Caco-2 (cell line): ENCODE results near the gene STK40. TPM values are rescaled to one million over a fixed set of nuclear protein-coding genes. Genes with fewer than 3 reads are reported as not detected.

Experiments
- BruUV-seq: library from RNA; stranded (reverse); fragments of 400-500 nt; replicated peaks from 2 replicates; lab custom pipeline; 2021; lab: Mats Ljungman, UMichigan
- CTCF ChIA-PET: fragments of 300-600 bp; sonication (Branson Sonifier 250); formaldehyde crosslinking; loops from one replicate; lab custom pipeline; 2022; ENCODE audit warnings: antibody characterized with exemption; lab: Charles Lee
- POLR2A ChIA-PET: fragments of 300-600 bp; sonication (Branson Sonifier 250); formaldehyde crosslinking; loops from one replicate; lab custom pipeline; 2022; ENCODE audit warnings: antibody characterized with exemption; lab: Charles Lee
- DNase-seq, 2 experiments: peaks; one replicate each; pipeline versions ENCODE4 v3.0.0 to v3.0.0-alpha.2; 2020 to 2022
- H3K27me3 ChIP-seq: replicated peaks from 2 replicates; pipeline ENCODE4 v1.6.0; 2011; ENCODE audit warnings: low read length; ENCODE audit not compliant: control insufficient read depth, insufficient read depth
- H3K36me3 ChIP-seq: 2 replicates; pipeline ENCODE4 v1.5.1; 2011; ENCODE audit warnings: low read length; ENCODE audit not compliant: control insufficient read depth, insufficient read depth
- H3K4me1 ChIP-seq: fragments of 250-450 bp; sonication (Bioruptor Pico); 2 replicates; pipeline ENCODE4 v1.5.1; 2020; ENCODE audit warnings: mild to moderate bottlenecking
- H3K4me3 ChIP-seq: 2 replicates; pipeline ENCODE4 v1.5.1; 2011; ENCODE audit warnings: low read depth, mild to moderate bottlenecking, control low read depth, low read length
- H3K9me3 ChIP-seq: fragments of 250-450 bp; sonication (Bioruptor Pico); 2 replicates; pipeline ENCODE4 v1.5.1; 2020; ENCODE audit warnings: mild to moderate bottlenecking, moderate library complexity
- H3K27ac Mint-ChIP-seq: one replicate; pipeline ENCODE4 v1.8.0; 2022; ENCODE audit warnings: mixed read lengths; ENCODE audit not compliant: unreplicated experiment
- H3K27me3 Mint-ChIP-seq: one replicate; pipeline ENCODE4 v1.8.0; 2022; ENCODE audit warnings: mixed read lengths; ENCODE audit not compliant: insufficient read depth, unreplicated experiment
- H3K36me3 Mint-ChIP-seq: one replicate; pipeline ENCODE4 v1.8.0; 2022; ENCODE audit warnings: mild to moderate bottlenecking, mixed read lengths; ENCODE audit not compliant: insufficient read depth, unreplicated experiment
- H3K4me1 Mint-ChIP-seq: one replicate; pipeline ENCODE4 v1.8.0; 2022; ENCODE audit warnings: low read depth, mixed read lengths; ENCODE audit not compliant: unreplicated experiment
- H3K4me3 Mint-ChIP-seq: one replicate; pipeline ENCODE4 v1.8.0; 2022; ENCODE audit warnings: mild to moderate bottlenecking, moderate library complexity, mixed read lengths; ENCODE audit not compliant: unreplicated experiment
- H3K9me3 Mint-ChIP-seq: one replicate; pipeline ENCODE4 v1.8.0; 2022; ENCODE audit warnings: mixed read lengths; ENCODE audit not compliant: unreplicated experiment
- CTCF ChIP-seq, 2 experiments: fragments of 200-600 bp in 1 of 2; IDR thresholded peaks; 1 replicate in 1 of 2; 2 replicates in 1 of 2; pipeline versions ENCODE4 v1.5.1 to v1.8.0; 2011 to 2022; ENCODE audit warnings: antibody characterized with exemption in 1 of 2, control low read depth in 1 of 2, inconsistent platforms in 1 of 2, low read depth in 1 of 2, low read length in 1 of 2, mild to moderate bottlenecking in 1 of 2, moderate library complexity in 1 of 2; ENCODE audit not compliant: insufficient read depth in 1 of 2, severe bottlenecking in 1 of 2, unreplicated experiment in 1 of 2
- intact Hi-C: fragments of 100-400 bp; cut with micrococcal nuclease; formaldehyde crosslinking; loops from one replicate; pipeline ENCODE4 v1.10.0; 2022; ENCODE audit not compliant: unreplicated experiment
- total RNA-seq: library from RNA; stranded (reverse); gene quantifications from 2 replicates; pipeline ENCODE4 v1.2.3, GENCODE V29; 2022

The STK40 gene
- total RNA-seq, 1 experiment from 2014 or later: 29.7 TPM

GRCh38 chr1:36393686-36394085 is 8.0 kb upstream of the STK40 start:
- Histone ChIP-seq H3K4me1 (no peaks in the 10 kb centered on the region), H3K4me3 (no peak overlapping the region), H3K36me3 (no peaks in the 10 kb centered on the region; the same call in 1 of the 2 replicates), H3K9me3 (no peaks in the 10 kb centered on the region), H3K27me3 (no peaks in the 10 kb centered on the region)
- peaks cover 7% of the 10 kb centered on the region for H3K4me1 Mint-ChIP-seq
- intact Hi-C loops: no loop called here
- no peak overlapping the region for H3K27ac Mint-ChIP-seq
- no peaks in the 10 kb centered on the region for H3K9me3 Mint-ChIP-seq
- BruUV-seq: no TSS peak
- peaks cover 17% of the 10 kb centered on the region for H3K36me3 Mint-ChIP-seq
- ChIA-PET POLR2A (no interaction called here), CTCF (no interaction called here)
- no peak overlapping the region for H3K4me3 Mint-ChIP-seq
- H3K27me3 Mint-ChIP-seq: no peaks in the 10 kb centered on the region
- no peak for TF ChIP-seq CTCF (IDR thresholded peaks at IDR 0.05; ENCODE audit: insufficient read depth in 1 of 2, low read depth in 1 of 2, low read length in 1 of 2, severe bottlenecking in 1 of 2, unreplicated experiment in 1 of 2)
- DNase-seq: no peak

DNA sequence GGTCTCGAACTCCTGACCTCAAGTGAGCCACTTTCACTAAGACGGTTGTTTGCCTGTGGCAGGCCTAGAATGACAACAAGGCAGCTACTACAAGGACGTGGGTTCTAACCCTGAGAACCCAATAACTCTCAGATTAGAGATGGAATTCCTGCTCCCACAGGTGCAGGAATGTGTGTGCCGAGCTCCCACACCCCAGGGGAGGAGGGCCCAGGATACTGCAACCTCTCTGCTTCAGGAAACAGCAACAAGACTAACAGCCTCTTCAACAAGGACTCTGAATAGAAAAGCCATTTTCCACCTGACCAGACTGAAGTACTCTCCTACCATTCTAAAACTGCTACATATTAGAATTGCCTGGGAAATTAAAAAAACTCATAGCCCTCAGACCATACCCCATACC is 7.1 kb upstream of the STK40 start:
- intact Hi-C loops: no loop called here
- Mint-ChIP-seq H3K9me3 (no peaks in the 10 kb centered on the region), H3K4me1 (peaks cover 2% of the 10 kb centered on the region), H3K36me3 (peaks cover 12% of the 10 kb centered on the region), H3K4me3 (no peak overlapping the region), H3K27ac (no peak overlapping the region), H3K27me3 (no peaks in the 10 kb centered on the region)
- no peaks in the 10 kb centered on the region for H3K9me3 ChIP-seq
- no peak for DNase-seq
- no peaks in the 10 kb centered on the region; the same call in 1 of the 2 replicates for H3K36me3 ChIP-seq
- ChIA-PET CTCF (no interaction called here), POLR2A (interaction anchor here (0.6 kb wide), 1 partner anchor 42 kb away, joined by 9 read pairs; no protein-coding TSS in a partner anchor)
- H3K4me1 ChIP-seq: 0 out of 2 replicates have a peak, but pooled peaks cover 2% of the 10 kb centered on the region
- no peak overlapping the region for H3K4me3 ChIP-seq
- H3K27me3 ChIP-seq: no peaks in the 10 kb centered on the region
- BruUV-seq: no TSS peak
- TF ChIP-seq CTCF (IDR thresholded peaks at IDR 0.05; ENCODE audit: insufficient read depth in 1 of 2, low read depth in 1 of 2, low read length in 1 of 2, severe bottlenecking in 1 of 2, unreplicated experiment in 1 of 2): no peak

GRCh38 chr1:36391271-36391670 is 5.5 kb upstream of the STK40 start:
- intact Hi-C loops: no loop called here
- no peak for TF ChIP-seq CTCF (IDR thresholded peaks at IDR 0.05; ENCODE audit: insufficient read depth in 1 of 2, low read depth in 1 of 2, low read length in 1 of 2, severe bottlenecking in 1 of 2, unreplicated experiment in 1 of 2)
- Mint-ChIP-seq H3K27ac (no peak overlapping the region), H3K27me3 (no peaks in the 10 kb centered on the region), H3K4me1 (peaks cover 7% of the 10 kb centered on the region), H3K9me3 (no peaks in the 10 kb centered on the region), H3K4me3 (no peak overlapping the region), H3K36me3 (peaks cover 12% of the 10 kb centered on the region)
- ChIA-PET POLR2A (no interaction called here), CTCF (no interaction called here)
- Histone ChIP-seq H3K4me1 (peaks cover 14% of the 10 kb centered on the region; the same call in 1 of the 2 replicates), H3K27me3 (no peaks in the 10 kb centered on the region), H3K4me3 (no peak overlapping the region), H3K36me3 (no peaks in the 10 kb centered on the region; the same call in 1 of the 2 replicates), H3K9me3 (no peaks in the 10 kb centered on the region)
- BruUV-seq: no TSS peak
- DNase-seq: no peak
